Peyer's patch (tissue), 4 donors: ENCODE measurements around the gene CTR9. TPM values are rescaled to one million over a fixed set of nuclear protein-coding genes. Genes with fewer than 3 reads are reported as not detected.

Source experiments
- DNase-seq, 3 donors: peaks; one replicate each; pipeline ENCODE4 v3.0.0-alpha.2; 2017 to 2019
- H3K27ac ChIP-seq, 4 donors: fragments of 200-600 bp; sonication (generic); one replicate each; pipeline ENCODE4 v1.5.1; 2016 to 2019
- H3K27me3 ChIP-seq, 2 donors: fragments of 200-600 bp; sonication (generic); one replicate each; pipeline ENCODE4 v1.5.1; 2019
- H3K36me3 ChIP-seq, 3 donors: fragments of 200-600 bp; sonication (generic); one replicate each; pipeline ENCODE4 v1.5.1; 2016 to 2019
- H3K4me1 ChIP-seq, 4 donors: fragments of 200-600 bp; sonication (generic); one replicate each; pipeline ENCODE4 v1.5.1; 2016 to 2019
- H3K4me3 ChIP-seq, 4 donors: fragments of 200-600 bp; sonication (generic); 1 replicate in 3 of 4; 2 replicates in 1 of 4; pipeline ENCODE4 v1.5.1; 2016 to 2019; ENCODE audit warnings: mild to moderate bottlenecking in 1 of 4
- H3K9me3 ChIP-seq, 4 donors: fragments of 200-600 bp; sonication (generic); one replicate each; pipeline ENCODE4 v1.5.1; 2016 to 2019; ENCODE audit warnings: mild to moderate bottlenecking in 1 of 4
- CTCF ChIP-seq, 6 experiments: fragments of 450-650 bp in 4 of 6; fragments of 200-600 bp in 2 of 6; sonication (generic) in 1 of 6; IDR thresholded peaks; one replicate each; pipeline ENCODE4 v1.5.1; 2017 to 2019; ENCODE audit warnings: antibody characterized with exemption in 6 of 6, mild to moderate bottlenecking in 3 of 6, moderate library complexity in 1 of 6
- POLR2A ChIP-seq, 2 donors: fragments of 450-650 bp; IDR thresholded peaks; one replicate each; pipeline ENCODE4 v1.5.1; 2017; ENCODE audit warnings: antibody characterized with exemption in 2 of 2, mild to moderate bottlenecking in 2 of 2, moderate library complexity in 2 of 2
- total RNA-seq, 4 donors: library from RNA; depleted of rRNA; stranded (reverse); fragments of >200 nt; gene quantifications; one replicate each; pipeline ENCODE4 v1.1.0, GENCODE V29; 2016

The CTR9 gene
- total RNA-seq, 4 donors from 2014 or later = 15.0 to 31.0 (median 22.4) TPM

GRCh38 chr11:10796191-10796590 is 45.1 kb downstream of the CTR9 start:
- H3K27ac ChIP-seq = no peak overlapping the region
- H3K4me3 ChIP-seq = no peak overlapping the region
- H3K4me1 ChIP-seq = peaks cover 0 to 9% (median 0%) of the 10 kb centered on the region in 4 donors
- TF ChIP-seq CTCF (IDR thresholded peaks at IDR 0.05) (no peak), POLR2A (IDR thresholded peaks at IDR 0.05) (no peak)
- H3K36me3 ChIP-seq = peaks cover under 1 to 56% (median 3%) of the 10 kb centered on the region in 3 donors
- no peak for DNase-seq
- no peaks in the 10 kb centered on the region for H3K27me3 ChIP-seq
- no peaks in the 10 kb centered on the region for H3K9me3 ChIP-seq

- no peak for DNase-seq
- no peaks in the 10 kb centered on the region for H3K27me3 ChIP-seq
- no peak overlapping the region for H3K4me3 ChIP-seq
- peaks cover 3 to 64% (median 5%) of the 10 kb centered on the region in 3 donors for H3K36me3 ChIP-seq
- H3K9me3 ChIP-seq = no peaks in the 10 kb centered on the region
- no peak overlapping the region for H3K27ac ChIP-seq
- no peak for TF ChIP-seq POLR2A (IDR thresholded peaks at IDR 0.05)
- H3K4me1 ChIP-seq = peaks cover 0 to 9% (median 0%) of the 10 kb centered on the region in 4 donors
These were observed 46.0 kb downstream of the CTR9 start for GRCh38 chr11:10797001-10797400.

- Histone ChIP-seq H3K27me3 (no peaks in the 10 kb centered on the region), H3K27ac (no peak overlapping the region), H3K36me3 (peaks cover 3 to 69% (median 5%) of the 10 kb centered on the region in 3 donors), H3K9me3 (no peaks in the 10 kb centered on the region), H3K4me3 (no peak overlapping the region), H3K4me1 (peaks cover 0 to 5% (median 0%) of the 10 kb centered on the region in 4 donors)
- no peak for DNase-seq
- TF ChIP-seq POLR2A (IDR thresholded peaks at IDR 0.05) (no peak), CTCF (IDR thresholded peaks at IDR 0.05) (no peak)
These were observed 46.5 kb downstream of the CTR9 start for GRCh38 chr11:10797531-10797930.

- TF ChIP-seq CTCF (IDR thresholded peaks at IDR 0.05) = no peak
- no peak for TF ChIP-seq POLR2A (IDR thresholded peaks at IDR 0.05)
- H3K36me3 ChIP-seq = peaks cover 5 to 78% (median 5%) of the 10 kb centered on the region in 3 donors
- no peak for DNase-seq
- no peaks in the 10 kb centered on the region for H3K9me3 ChIP-seq
- H3K4me1 ChIP-seq = no peaks in the 10 kb centered on the region
- H3K27ac ChIP-seq = no peak overlapping the region
- no peak overlapping the region for H3K4me3 ChIP-seq
- no peaks in the 10 kb centered on the region for H3K27me3 ChIP-seq
These were observed 47.4 kb downstream of the CTR9 start for GRCh38 chr11:10798330-10798928.

DNA sequence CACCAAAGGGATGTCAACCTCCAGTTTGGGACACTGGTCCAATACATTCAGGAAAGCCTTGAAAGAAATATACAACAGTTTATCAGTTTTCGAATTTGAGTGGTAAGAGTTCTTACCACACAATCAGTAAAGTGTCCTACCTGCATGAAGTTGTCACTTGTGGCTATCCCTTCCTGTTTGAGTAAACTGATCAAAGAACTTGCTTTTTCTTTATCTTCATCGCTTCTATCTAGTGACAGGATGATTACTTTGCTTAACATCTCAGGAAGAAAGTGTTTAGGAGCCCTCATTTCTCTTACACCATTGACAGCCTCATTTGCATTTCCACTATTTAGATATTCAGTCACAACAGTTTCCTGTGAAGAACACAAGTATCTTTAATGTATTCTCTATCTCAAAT is 49.2 kb downstream of the CTR9 start:
- DNase-seq = no peak
- peaks cover 6 to 97% (median 11%) of the 10 kb centered on the region in 3 donors for H3K36me3 ChIP-seq
- H3K27ac ChIP-seq = no peak overlapping the region
- no peak for TF ChIP-seq CTCF (IDR thresholded peaks at IDR 0.05)
- TF ChIP-seq POLR2A (IDR thresholded peaks at IDR 0.05) = no peak
- peaks cover 0 to 6% (median 0%) of the 10 kb centered on the region in 4 donors for H3K4me1 ChIP-seq
- no peak overlapping the region for H3K4me3 ChIP-seq
- H3K9me3 ChIP-seq = no peaks in the 10 kb centered on the region
- no peaks in the 10 kb centered on the region for H3K27me3 ChIP-seq

GRCh38 chr11:10803676-10804075 is 52.6 kb downstream of the CTR9 start:
- Histone ChIP-seq H3K27ac (no peak overlapping the region), H3K4me3 (no peak overlapping the region), H3K36me3 (peaks cover 6 to 83% (median 11%) of the 10 kb centered on the region in 3 donors), H3K27me3 (no peaks in the 10 kb centered on the region), H3K9me3 (no peaks in the 10 kb centered on the region), H3K4me1 (peaks cover 0 to 24% (median 6%) of the 10 kb centered on the region in 4 donors)
- TF ChIP-seq POLR2A (IDR thresholded peaks at IDR 0.05) (no peak), CTCF (IDR thresholded peaks at IDR 0.05) (no peak)
- no peak for DNase-seq
